SJCRH30 (cell line): ENCODE data around the gene ZWINT. TPM values are rescaled to one million over a fixed set of nuclear protein-coding genes. Genes with fewer than 3 reads are reported as not detected.

Experiments used
- DNase-seq, 2 experiments: peaks; one replicate each; pipeline ENCODE4 v3.0.0-alpha.2; 2015 to 2020
- H3K27ac ChIP-seq: fragments of 250-450 bp; sonication (Bioruptor Pico); 2 replicates; pipeline ENCODE4 v1.5.1; 2020; ENCODE audit warnings: mild to moderate bottlenecking, moderate library complexity
- H3K27me3 ChIP-seq: fragments of 250-450 bp; sonication (Bioruptor Pico); 2 replicates; pipeline ENCODE4 v1.5.1; 2020; ENCODE audit warnings: mild to moderate bottlenecking, moderate library complexity
- H3K36me3 ChIP-seq: fragments of 250-450 bp; sonication (Bioruptor Pico); 2 replicates; pipeline ENCODE4 v1.5.1; 2020; ENCODE audit warnings: mild to moderate bottlenecking, moderate library complexity
- H3K4me1 ChIP-seq: fragments of 250-450 bp; sonication (Bioruptor Pico); 2 replicates; pipeline ENCODE4 v1.5.1; 2020; ENCODE audit warnings: mild to moderate bottlenecking, moderate library complexity
- H3K4me3 ChIP-seq: fragments of 250-450 bp; sonication (Bioruptor Pico); 2 replicates; pipeline ENCODE4 v1.5.1; 2020; ENCODE audit warnings: mild to moderate bottlenecking, moderate library complexity
- H3K9me3 ChIP-seq: fragments of 250-450 bp; sonication (Bioruptor Pico); replicated peaks from 2 replicates; pipeline ENCODE4 v1.5.1; 2020; ENCODE audit warnings: mild to moderate bottlenecking, moderate library complexity
- total RNA-seq: library from RNA; depleted of rRNA; stranded (reverse); fragments of >200 nt; shearing (Covaris generic); gene quantifications from 2 replicates; pipeline ENCODE4 v1.2.3, GENCODE V29; 2014

Gene ZWINT
- total RNA-seq, 1 experiment from 2014 or later, result 113 TPM

DNA sequence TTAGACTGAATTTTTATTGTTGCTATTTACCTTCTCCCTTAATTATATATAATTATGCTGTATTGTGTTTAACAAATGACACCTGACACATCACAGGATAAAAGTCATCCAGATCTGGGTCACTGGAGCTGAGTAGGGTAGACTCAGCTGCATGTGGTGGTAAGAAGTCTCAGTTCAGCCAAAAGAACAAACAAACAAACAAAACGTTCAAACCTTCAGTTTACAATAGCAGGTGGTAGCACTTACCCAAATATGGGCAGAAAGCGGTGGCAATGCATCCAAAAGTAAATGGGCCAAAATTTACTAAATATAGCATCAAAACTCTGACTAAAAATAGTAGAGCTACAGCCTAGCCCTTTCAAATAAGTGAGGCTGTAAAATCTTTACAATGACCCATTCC, 42.2 kb downstream of the ZWINT start:
- Histone ChIP-seq H3K4me1 (no peaks in the 10 kb centered on the region), H3K27me3 (no peaks in the 10 kb centered on the region), H3K9me3 (no peaks in the 10 kb centered on the region), H3K27ac (no peak overlapping the region), H3K4me3 (no peak overlapping the region), H3K36me3 (no peaks in the 10 kb centered on the region)
- no peak for DNase-seq

- no peak for DNase-seq
- H3K9me3 ChIP-seq, result no peaks in the 10 kb centered on the region
- no peaks in the 10 kb centered on the region for H3K4me1 ChIP-seq
- no peaks in the 10 kb centered on the region for H3K27me3 ChIP-seq
- no peaks in the 10 kb centered on the region for H3K36me3 ChIP-seq
- H3K27ac ChIP-seq, result no peak overlapping the region
- no peak overlapping the region for H3K4me3 ChIP-seq
Observed at GRCh38 chr10:56317603-56318002, 43.5 kb downstream of the ZWINT start.

- H3K9me3 ChIP-seq, result no peaks in the 10 kb centered on the region
- H3K36me3 ChIP-seq, result no peaks in the 10 kb centered on the region
- no peak overlapping the region for H3K4me3 ChIP-seq
- H3K4me1 ChIP-seq, result no peaks in the 10 kb centered on the region
- H3K27me3 ChIP-seq, result no peaks in the 10 kb centered on the region
- no peak overlapping the region for H3K27ac ChIP-seq
- no peak for DNase-seq
Observed at GRCh38 chr10:56316603-56317002, 44.5 kb downstream of the ZWINT start.
